C4-2B (cell line): ENCODE measurements around the gene SFT2D1.

Experiments
- CTCF ChIP-seq: fragments of 450-650 bp; conservative IDR thresholded peaks from 2 replicates; pipeline ENCODE4 v1.5.1; 2017; ENCODE audit warnings: mild to moderate bottlenecking
- ZFX ChIP-seq: fragments of 450-650 bp; IDR thresholded peaks from 2 replicates; pipeline ENCODE4 v1.6.1; 2017

GRCh38 chr6:166382500-166382932 is 40.2 kb upstream of the SFT2D1 start:
- TF ChIP-seq ZFX, result no peak
- TF ChIP-seq CTCF, result no peak
